Mesendoderm (in vitro differentiated cells): Measurements from ENCODE around the gene KRT6C.
"Not testable (repeated sequence)": the region's sequence is repeated elsewhere in the genome, so short reads cannot be mapped to it uniquely, and the experiment has no call there.

ENCODE experiments used
- DNase-seq: peaks from one replicate; pipeline ENCODE4 v3.0.0; 2013
- H2AK5ac ChIP-seq: 2 replicates; pipeline ENCODE4 v1.6.1; 2013; ENCODE audit warnings: low read length, inconsistent platforms
- H2BK120ac ChIP-seq: 2 replicates; pipeline ENCODE4 v1.6.1; 2013; ENCODE audit warnings: low read depth, mild to moderate bottlenecking, low read length, moderate library complexity, mixed read lengths
- H2BK15ac ChIP-seq: replicated peaks from 2 replicates; pipeline ENCODE4 v1.6.1; 2013; ENCODE audit warnings: low read depth, mild to moderate bottlenecking, moderate library complexity
- H2BK5ac ChIP-seq: 2 replicates; pipeline ENCODE4 v1.6.1; 2013; ENCODE audit warnings: low read length, inconsistent platforms
- H3K18ac ChIP-seq: 2 replicates; pipeline ENCODE4 v1.6.1; 2013; ENCODE audit warnings: mild to moderate bottlenecking, low read length, mixed read lengths
- H3K23ac ChIP-seq: one replicate; pipeline ENCODE4 v1.6.1; 2013; ENCODE audit warnings: low read length
- H3K27ac ChIP-seq: 2 replicates; pipeline ENCODE4 v1.5.1; 2013; ENCODE audit warnings: low read depth, mild to moderate bottlenecking, inconsistent platforms, low read length, moderate library complexity
- H3K27me3 ChIP-seq: 2 replicates; pipeline ENCODE4 v1.6.1; 2013; ENCODE audit warnings: low read length, control low read depth, mild to moderate bottlenecking, inconsistent platforms; ENCODE audit not compliant: insufficient read depth, poor library complexity
- H3K36me3 ChIP-seq: 2 replicates; pipeline ENCODE4 v1.6.1; 2013; ENCODE audit warnings: low read length, inconsistent platforms; ENCODE audit not compliant: control insufficient read depth, insufficient read depth
- H3K4ac ChIP-seq: one replicate; pipeline ENCODE4 v1.6.1; 2013; ENCODE audit warnings: low read depth, mild to moderate bottlenecking, low read length, moderate library complexity
- H3K4me1 ChIP-seq: 2 replicates; pipeline ENCODE4 v1.6.1; 2013; ENCODE audit warnings: low read depth, low read length, inconsistent platforms; ENCODE audit not compliant: control insufficient read depth
- H3K4me2 ChIP-seq: 2 replicates; pipeline ENCODE4 v1.6.1; 2013; ENCODE audit warnings: low read length
- H3K4me3 ChIP-seq: 2 replicates; pipeline ENCODE4 v1.5.1; 2013; ENCODE audit warnings: mild to moderate bottlenecking, low read length
- H3K56ac ChIP-seq: one replicate; pipeline ENCODE4 v1.6.1; 2013; ENCODE audit warnings: low read length
- H3K79me1 ChIP-seq: 2 replicates; pipeline ENCODE4 v1.6.1; 2013; ENCODE audit warnings: low read length, inconsistent platforms
- H3K79me2 ChIP-seq: 2 replicates; pipeline ENCODE4 v1.6.1; 2013; ENCODE audit warnings: mild to moderate bottlenecking, low read length; ENCODE audit not compliant: control insufficient read depth, insufficient read depth
- H3K9ac ChIP-seq: 2 replicates; pipeline ENCODE4 v1.6.1; 2013; ENCODE audit warnings: low read length, inconsistent platforms
- H4K5ac ChIP-seq: one replicate; pipeline ENCODE4 v1.6.1; 2013; ENCODE audit warnings: low read length
- H4K8ac ChIP-seq: one replicate; pipeline ENCODE4 v1.6.1; 2013; ENCODE audit warnings: low read depth, mild to moderate bottlenecking, control low read depth, low read length, moderate library complexity
- WGBS: extraction: QIAGEN DNeasy Blood & Tissue Kit; methylation state at CpG from one replicate; pipeline ENCODE4 v1.1.7; 2013; ENCODE audit warnings: low lambda C conversion rate, missing lambda C conversion rate; ENCODE audit not compliant: insufficient coverage; ENCODE audit errors: extremely low coverage; 5-methylcytosine and 5-hydroxymethylcytosine counted together

The KRT6C gene

GRCh38 chr12:52492405-52492804, 18.8 kb upstream of the KRT6C start:
- H3K27ac ChIP-seq, H2AK5ac ChIP-seq, H4K8ac ChIP-seq, H3K9ac ChIP-seq, H3K79me1 ChIP-seq, DNase-seq, H3K56ac ChIP-seq, H2BK5ac ChIP-seq, H3K23ac ChIP-seq, H3K4me3 ChIP-seq, H3K4me2 ChIP-seq, H3K27me3 ChIP-seq, H3K18ac ChIP-seq, H4K5ac ChIP-seq, H2BK120ac ChIP-seq, H3K4ac ChIP-seq, H2BK15ac ChIP-seq, H3K79me2 ChIP-seq, H3K36me3 ChIP-seq: not testable (repeated sequence)
- H3K4me1 ChIP-seq, result peaks cover 26% of the 10 kb centered on the region
- WGBS, result no CpG with 5 or more reads among the region's 6 CpGs

GRCh38 chr12:52491495-52491894, 17.9 kb upstream of the KRT6C start:
- not testable (repeated sequence) for H3K27ac ChIP-seq, DNase-seq, H3K18ac ChIP-seq, H4K8ac ChIP-seq, H3K4me2 ChIP-seq, H2AK5ac ChIP-seq, H2BK15ac ChIP-seq, H3K4ac ChIP-seq, H3K27me3 ChIP-seq, H3K79me1 ChIP-seq, H3K79me2 ChIP-seq, H2BK5ac ChIP-seq, H4K5ac ChIP-seq, H3K4me3 ChIP-seq, H2BK120ac ChIP-seq, H3K23ac ChIP-seq, H3K36me3 ChIP-seq, H3K56ac ChIP-seq, H3K9ac ChIP-seq
- peaks cover 21% of the 10 kb centered on the region for H3K4me1 ChIP-seq
- WGBS, result no CpG with 5 or more reads among the region's 8 CpGs

- Histone ChIP-seq H3K27me3 (no peaks in the 10 kb centered on the region), H3K4me2 (no peak overlapping the region), H3K27ac (no peak overlapping the region), H2BK120ac (no peak overlapping the region), H3K4ac (no peak overlapping the region), H3K79me2 (no peaks in the 10 kb centered on the region), H2BK5ac (no peak overlapping the region), H3K79me1 (no peaks in the 10 kb centered on the region), H3K4me1 (no peaks in the 10 kb centered on the region), H4K5ac (no peak overlapping the region), H2BK15ac (no peak overlapping the region), H3K56ac (no peak overlapping the region), H3K18ac (no peak overlapping the region), H4K8ac (no peak overlapping the region), H3K4me3 (no peak overlapping the region), H3K23ac (no peak overlapping the region), H2AK5ac (no peak overlapping the region), H3K9ac (no peak overlapping the region), H3K36me3 (no peaks in the 10 kb centered on the region)
- DNase-seq, result no peak
Measured at GRCh38 chr12:52488736-52489135, 15.1 kb upstream of the KRT6C start.

- not testable (repeated sequence) for H3K56ac ChIP-seq, H3K36me3 ChIP-seq, H3K27ac ChIP-seq, H2BK120ac ChIP-seq, H3K4me2 ChIP-seq, H4K5ac ChIP-seq, H4K8ac ChIP-seq, H3K79me1 ChIP-seq, DNase-seq, H3K23ac ChIP-seq, H2BK5ac ChIP-seq, H2AK5ac ChIP-seq, H2BK15ac ChIP-seq, H3K4me1 ChIP-seq, H3K9ac ChIP-seq, H3K79me2 ChIP-seq, H3K4me3 ChIP-seq, H3K18ac ChIP-seq, H3K4ac ChIP-seq, H3K27me3 ChIP-seq
- WGBS, result no CpG with 5 or more reads among the region's 15 CpGs
Measured at GRCh38 chr12:52487744-52488443, 14.3 kb upstream of the KRT6C start.

- no peak overlapping the region for H3K9ac ChIP-seq
- no peaks in the 10 kb centered on the region for H3K36me3 ChIP-seq
- H3K79me2 ChIP-seq, result no peaks in the 10 kb centered on the region
- no peak overlapping the region for H3K4ac ChIP-seq
- no peak for DNase-seq
- no peak overlapping the region for H3K27ac ChIP-seq
- no peak overlapping the region for H3K18ac ChIP-seq
- H3K23ac ChIP-seq, result no peak overlapping the region
- H4K8ac ChIP-seq, result no peak overlapping the region
- H4K5ac ChIP-seq, result no peak overlapping the region
- no peaks in the 10 kb centered on the region for H3K79me1 ChIP-seq
- H3K4me2 ChIP-seq, result no peak overlapping the region
- WGBS, result no CpG with 5 or more reads among the region's 1 CpG
- H2AK5ac ChIP-seq, result no peak overlapping the region
- H2BK15ac ChIP-seq, result no peak overlapping the region
- no peak overlapping the region for H2BK5ac ChIP-seq
- no peak overlapping the region for H3K56ac ChIP-seq
- no peak overlapping the region for H2BK120ac ChIP-seq
- H3K4me1 ChIP-seq, result no peaks in the 10 kb centered on the region
- H3K27me3 ChIP-seq, result no peaks in the 10 kb centered on the region
- no peak overlapping the region for H3K4me3 ChIP-seq
Measured at GRCh38 chr12:52487211-52487610, 13.6 kb upstream of the KRT6C start.
